Peyer's patch (tissue), 4 donors: Measurements from ENCODE around the gene ASB2. TPM values are rescaled to one million over a fixed set of nuclear protein-coding genes. Genes with fewer than 3 reads are reported as not detected.

ENCODE experiments used
- DNase-seq, 3 donors: peaks; one replicate each; pipeline ENCODE4 v3.0.0-alpha.2; 2017 to 2019
- H3K27ac ChIP-seq, 4 donors: fragments of 200-600 bp; sonication (generic); one replicate each; pipeline ENCODE4 v1.5.1; 2016 to 2019
- H3K27me3 ChIP-seq, 2 donors: fragments of 200-600 bp; sonication (generic); one replicate each; pipeline ENCODE4 v1.5.1; 2019
- H3K36me3 ChIP-seq, 3 donors: fragments of 200-600 bp; sonication (generic); one replicate each; pipeline ENCODE4 v1.5.1; 2016 to 2019
- H3K4me1 ChIP-seq, 4 donors: fragments of 200-600 bp; sonication (generic); one replicate each; pipeline ENCODE4 v1.5.1; 2016 to 2019
- H3K4me3 ChIP-seq, 4 donors: fragments of 200-600 bp; sonication (generic); 1 replicate in 3 of 4; 2 replicates in 1 of 4; pipeline ENCODE4 v1.5.1; 2016 to 2019; ENCODE audit warnings: mild to moderate bottlenecking in 1 of 4
- H3K9me3 ChIP-seq, 4 donors: fragments of 200-600 bp; sonication (generic); one replicate each; pipeline ENCODE4 v1.5.1; 2016 to 2019; ENCODE audit warnings: mild to moderate bottlenecking in 1 of 4
- POLR2A ChIP-seq, 2 donors: fragments of 450-650 bp; IDR thresholded peaks; one replicate each; pipeline ENCODE4 v1.5.1; 2017; ENCODE audit warnings: antibody characterized with exemption in 2 of 2, mild to moderate bottlenecking in 2 of 2, moderate library complexity in 2 of 2
- total RNA-seq, 4 donors: library from RNA; depleted of rRNA; stranded (reverse); fragments of >200 nt; gene quantifications; one replicate each; pipeline ENCODE4 v1.1.0, GENCODE V29; 2016
- TF ChIP-seq, protein P1 (sequence below), 6 experiments: fragments of 450-650 bp in 4 of 6; fragments of 200-600 bp in 2 of 6; sonication (generic) in 1 of 6; IDR thresholded peaks; one replicate each; pipeline ENCODE4 v1.5.1; 2017 to 2019; ENCODE audit warnings: antibody characterized with exemption in 6 of 6, mild to moderate bottlenecking in 3 of 6, moderate library complexity in 1 of 6

Gene ASB2
- total RNA-seq, 4 donors from 2014 or later: 3.2 to 32.2 (median 5.4) TPM

GRCh38 chr14:94016446-94016976 lies 40.1 kb upstream of the ASB2 start:
- Histone ChIP-seq H3K4me3 (no peak overlapping the region), H3K4me1 (no peaks in the 10 kb centered on the region), H3K27ac (no peak overlapping the region), H3K9me3 (no peaks in the 10 kb centered on the region), H3K36me3 (no peaks in the 10 kb centered on the region), H3K27me3 (no peaks in the 10 kb centered on the region)
- DNase-seq: no peak
- TF ChIP-seq POLR2A (IDR thresholded peaks at IDR 0.05): no peak
- TF ChIP-seq, protein P1, sequence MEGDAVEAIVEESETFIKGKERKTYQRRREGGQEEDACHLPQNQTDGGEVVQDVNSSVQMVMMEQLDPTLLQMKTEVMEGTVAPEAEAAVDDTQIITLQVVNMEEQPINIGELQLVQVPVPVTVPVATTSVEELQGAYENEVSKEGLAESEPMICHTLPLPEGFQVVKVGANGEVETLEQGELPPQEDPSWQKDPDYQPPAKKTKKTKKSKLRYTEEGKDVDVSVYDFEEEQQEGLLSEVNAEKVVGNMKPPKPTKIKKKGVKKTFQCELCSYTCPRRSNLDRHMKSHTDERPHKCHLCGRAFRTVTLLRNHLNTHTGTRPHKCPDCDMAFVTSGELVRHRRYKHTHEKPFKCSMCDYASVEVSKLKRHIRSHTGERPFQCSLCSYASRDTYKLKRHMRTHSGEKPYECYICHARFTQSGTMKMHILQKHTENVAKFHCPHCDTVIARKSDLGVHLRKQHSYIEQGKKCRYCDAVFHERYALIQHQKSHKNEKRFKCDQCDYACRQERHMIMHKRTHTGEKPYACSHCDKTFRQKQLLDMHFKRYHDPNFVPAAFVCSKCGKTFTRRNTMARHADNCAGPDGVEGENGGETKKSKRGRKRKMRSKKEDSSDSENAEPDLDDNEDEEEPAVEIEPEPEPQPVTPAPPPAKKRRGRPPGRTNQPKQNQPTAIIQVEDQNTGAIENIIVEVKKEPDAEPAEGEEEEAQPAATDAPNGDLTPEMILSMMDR (IDR thresholded peaks at IDR 0.05): no peak

DNA sequence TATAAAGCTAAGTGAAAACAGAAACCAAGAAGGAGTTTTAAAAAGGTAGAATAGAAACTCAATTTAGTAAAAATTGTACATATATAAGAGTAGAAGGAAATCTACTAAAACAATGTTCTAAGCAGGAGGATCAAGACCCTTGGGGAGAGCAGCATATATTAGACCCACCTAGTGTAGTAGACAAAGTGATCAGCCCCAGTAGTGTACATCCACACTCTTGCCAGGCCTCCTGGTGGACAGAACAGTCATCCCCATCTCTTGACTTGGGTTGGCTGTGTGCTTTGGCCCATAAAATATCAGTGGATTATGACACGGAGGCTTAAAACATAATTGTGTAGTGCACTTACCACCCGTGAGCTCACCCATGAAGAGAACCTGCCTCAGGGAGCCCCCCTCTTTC lies 38.9 kb upstream of the ASB2 start:
- no peaks in the 10 kb centered on the region for H3K4me1 ChIP-seq
- TF ChIP-seq, protein P1 (IDR thresholded peaks at IDR 0.05): no peak
- TF ChIP-seq POLR2A (IDR thresholded peaks at IDR 0.05): no peak
- no peak for DNase-seq
- H3K27ac ChIP-seq: no peak overlapping the region
- no peaks in the 10 kb centered on the region for H3K27me3 ChIP-seq
- no peak overlapping the region for H3K4me3 ChIP-seq
- H3K36me3 ChIP-seq: no peaks in the 10 kb centered on the region
- no peaks in the 10 kb centered on the region for H3K9me3 ChIP-seq

- TF ChIP-seq, protein P1 (IDR thresholded peaks at IDR 0.05): no peak
- TF ChIP-seq POLR2A (IDR thresholded peaks at IDR 0.05): no peak
- Histone ChIP-seq H3K4me3 (no peak overlapping the region), H3K27me3 (no peaks in the 10 kb centered on the region), H3K27ac (no peak overlapping the region), H3K36me3 (no peaks in the 10 kb centered on the region), H3K4me1 (no peaks in the 10 kb centered on the region), H3K9me3 (no peaks in the 10 kb centered on the region)
- no peak for DNase-seq
Measured at GRCh38 chr14:94014382-94014781, 38.0 kb upstream of the ASB2 start.

GRCh38 chr14:94011795-94012194 lies 35.4 kb upstream of the ASB2 start:
- no peak overlapping the region for H3K4me3 ChIP-seq
- DNase-seq: no peak

DNA sequence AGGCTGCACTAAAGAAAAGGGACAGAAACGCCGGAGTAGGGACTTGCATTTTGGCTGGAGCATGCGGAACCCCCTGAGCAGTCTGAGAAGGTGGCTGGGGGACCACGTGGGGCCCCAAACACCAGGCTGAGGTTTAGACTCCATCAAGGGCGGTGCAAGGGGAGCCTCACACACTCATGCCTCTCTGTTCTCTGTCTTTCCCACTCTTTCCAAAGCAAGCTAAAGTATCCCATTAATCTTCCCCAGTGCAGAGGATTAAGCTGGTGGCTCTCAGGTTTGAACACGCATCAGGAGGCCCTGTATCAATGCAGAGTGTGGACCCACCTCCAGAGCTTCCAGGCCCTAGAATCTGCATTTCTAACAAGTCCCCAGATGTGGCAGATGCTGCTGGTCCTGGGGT lies 34.3 kb upstream of the ASB2 start:
- Histone ChIP-seq H3K4me1 (no peaks in the 10 kb centered on the region), H3K36me3 (no peaks in the 10 kb centered on the region), H3K27me3 (no peaks in the 10 kb centered on the region), H3K9me3 (no peaks in the 10 kb centered on the region), H3K27ac (no peak overlapping the region), H3K4me3 (no peak overlapping the region)
- no peak for DNase-seq
- TF ChIP-seq, protein P1 (IDR thresholded peaks at IDR 0.05): no peak
- no peak for TF ChIP-seq POLR2A (IDR thresholded peaks at IDR 0.05)

More at GRCh38 chr14:94011795-94012194, 35.4 kb upstream of the ASB2 start:
- H3K27ac ChIP-seq: no peak overlapping the region
- H3K9me3 ChIP-seq: no peaks in the 10 kb centered on the region
- TF ChIP-seq, protein P1 (IDR thresholded peaks at IDR 0.05): no peak
- TF ChIP-seq POLR2A (IDR thresholded peaks at IDR 0.05): no peak
- H3K36me3 ChIP-seq: no peaks in the 10 kb centered on the region
- no peaks in the 10 kb centered on the region for H3K27me3 ChIP-seq
- H3K4me1 ChIP-seq: no peaks in the 10 kb centered on the region

DNA sequence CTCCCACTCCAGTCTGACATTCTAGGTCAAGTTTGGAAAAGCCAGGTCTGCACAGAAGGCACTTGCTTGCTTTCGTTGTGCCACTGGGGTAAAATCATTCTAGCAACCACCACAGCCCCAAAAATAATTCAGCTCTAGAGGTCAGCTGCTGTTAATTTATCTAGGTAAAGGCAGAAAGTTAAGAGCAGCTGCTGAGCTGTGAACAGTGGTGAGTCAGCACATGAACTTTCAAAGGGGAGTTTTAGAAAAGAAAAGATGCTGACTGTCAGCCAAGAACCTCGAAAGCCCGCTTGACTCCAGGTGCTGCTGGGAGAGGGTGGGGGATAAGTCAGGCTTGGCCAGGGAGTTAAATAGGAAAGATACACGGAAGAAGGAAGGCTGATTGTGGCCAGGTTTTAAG lies 33.4 kb upstream of the ASB2 start:
- no peak for TF ChIP-seq POLR2A (IDR thresholded peaks at IDR 0.05)
- TF ChIP-seq, protein P1 (IDR thresholded peaks at IDR 0.05): no peak
- Histone ChIP-seq H3K4me1 (no peaks in the 10 kb centered on the region), H3K27ac (no peak overlapping the region), H3K36me3 (no peaks in the 10 kb centered on the region), H3K4me3 (no peak overlapping the region), H3K27me3 (no peaks in the 10 kb centered on the region), H3K9me3 (no peaks in the 10 kb centered on the region)
- DNase-seq: no peak
